Dedifferentiated amniotic fluid mesenchymal stem cell (primary cell): ENCODE results near the gene EXOC6B.

Source experiments
- DNase-seq: peaks from one replicate; pipeline ENCODE4 v3.0.0-alpha.2; 2016; ENCODE audit errors: extremely low spot score

Gene EXOC6B

GRCh38 chr2:72825257-72826155 is at the start of gene EXOC6B:
TSS of gene EXOC6B (minus strand) at chr2:72826033.
- peak; percentile 80 for DNase-seq

- no peak for DNase-seq
Observed at GRCh38 chr2:72871880-72872279, 46.0 kb upstream of the EXOC6B start.

- no peak for DNase-seq
Observed at GRCh38 chr2:72871060-72871459, 45.2 kb upstream of the EXOC6B start.

- DNase-seq, result no peak
Observed at GRCh38 chr2:72864500-72864899, 38.7 kb upstream of the EXOC6B start.

GRCh38 chr2:72863046-72863445 is 37.2 kb upstream of the EXOC6B start:
- DNase-seq, result no peak

- DNase-seq, result peak; percentile 88
Observed at GRCh38 chr2:72862239-72862988, 36.6 kb upstream of the EXOC6B start.

GRCh38 chr2:72859831-72860262 is 34.0 kb upstream of the EXOC6B start:
- peak; percentile 27 for DNase-seq

GRCh38 chr2:72851333-72851732 is 25.5 kb upstream of the EXOC6B start:
- no peak for DNase-seq

- DNase-seq, result no peak
Observed at GRCh38 chr2:72849138-72849462, 23.3 kb upstream of the EXOC6B start.

- DNase-seq, result no peak
Observed at GRCh38 chr2:72848436-72849137, 22.8 kb upstream of the EXOC6B start.

- no peak for DNase-seq
Observed at GRCh38 chr2:72847534-72848315, 21.9 kb upstream of the EXOC6B start.

- DNase-seq, result no peak
Observed at GRCh38 chr2:72846171-72847095, 20.6 kb upstream of the EXOC6B start.

GRCh38 chr2:72843301-72843700 is 17.5 kb upstream of the EXOC6B start:
- DNase-seq, result no peak

GRCh38 chr2:72841462-72842125 is 15.8 kb upstream of the EXOC6B start:
- DNase-seq, result no peak

- no peak for DNase-seq
Observed at GRCh38 chr2:72840066-72840465, 14.2 kb upstream of the EXOC6B start.

- DNase-seq, result peak; percentile 16
Observed at GRCh38 chr2:72837171-72837570, 11.3 kb upstream of the EXOC6B start.

- DNase-seq, result no peak
Observed at GRCh38 chr2:72835403-72835802, 9.6 kb upstream of the EXOC6B start.

- DNase-seq, result no peak
Observed at GRCh38 chr2:72834596-72834995, 8.8 kb upstream of the EXOC6B start.

- DNase-seq, result no peak
Observed at GRCh38 chr2:72833084-72833714, 7.4 kb upstream of the EXOC6B start.
